ENCODE measurements around the gene SHROOM3.

DNA sequence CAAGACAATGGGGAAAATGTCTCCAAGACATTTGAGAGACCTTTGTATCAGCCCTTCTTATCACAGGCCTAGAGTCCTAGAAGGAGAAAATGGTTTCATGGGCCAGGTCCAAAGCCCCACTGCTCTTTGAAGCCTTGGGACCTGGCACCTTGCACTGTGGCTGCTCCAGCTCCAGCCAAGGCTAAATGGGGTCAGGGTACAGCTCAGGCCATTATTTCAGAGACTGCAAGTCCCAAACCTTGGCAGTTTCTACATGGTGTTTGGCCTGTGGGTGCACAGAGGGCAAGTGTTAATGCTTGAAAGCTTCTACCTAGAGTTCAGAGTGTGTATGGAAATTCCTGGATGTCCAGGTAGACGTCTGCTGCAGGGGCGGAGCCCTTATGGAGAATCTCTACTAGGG, 28.5 kb downstream of the SHROOM3 start:
- TF ChIP-seq, protein P1, sequence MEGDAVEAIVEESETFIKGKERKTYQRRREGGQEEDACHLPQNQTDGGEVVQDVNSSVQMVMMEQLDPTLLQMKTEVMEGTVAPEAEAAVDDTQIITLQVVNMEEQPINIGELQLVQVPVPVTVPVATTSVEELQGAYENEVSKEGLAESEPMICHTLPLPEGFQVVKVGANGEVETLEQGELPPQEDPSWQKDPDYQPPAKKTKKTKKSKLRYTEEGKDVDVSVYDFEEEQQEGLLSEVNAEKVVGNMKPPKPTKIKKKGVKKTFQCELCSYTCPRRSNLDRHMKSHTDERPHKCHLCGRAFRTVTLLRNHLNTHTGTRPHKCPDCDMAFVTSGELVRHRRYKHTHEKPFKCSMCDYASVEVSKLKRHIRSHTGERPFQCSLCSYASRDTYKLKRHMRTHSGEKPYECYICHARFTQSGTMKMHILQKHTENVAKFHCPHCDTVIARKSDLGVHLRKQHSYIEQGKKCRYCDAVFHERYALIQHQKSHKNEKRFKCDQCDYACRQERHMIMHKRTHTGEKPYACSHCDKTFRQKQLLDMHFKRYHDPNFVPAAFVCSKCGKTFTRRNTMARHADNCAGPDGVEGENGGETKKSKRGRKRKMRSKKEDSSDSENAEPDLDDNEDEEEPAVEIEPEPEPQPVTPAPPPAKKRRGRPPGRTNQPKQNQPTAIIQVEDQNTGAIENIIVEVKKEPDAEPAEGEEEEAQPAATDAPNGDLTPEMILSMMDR (IDR thresholded peaks at IDR 0.05), result no peak
- TF ChIP-seq POLR2A (IDR thresholded peaks at IDR 0.05), result no peak

Measured in body of pancreas (tissue), 4 donors.